ENCODE results near the gene ZC3H6.

Gene ZC3H6

DNA sequence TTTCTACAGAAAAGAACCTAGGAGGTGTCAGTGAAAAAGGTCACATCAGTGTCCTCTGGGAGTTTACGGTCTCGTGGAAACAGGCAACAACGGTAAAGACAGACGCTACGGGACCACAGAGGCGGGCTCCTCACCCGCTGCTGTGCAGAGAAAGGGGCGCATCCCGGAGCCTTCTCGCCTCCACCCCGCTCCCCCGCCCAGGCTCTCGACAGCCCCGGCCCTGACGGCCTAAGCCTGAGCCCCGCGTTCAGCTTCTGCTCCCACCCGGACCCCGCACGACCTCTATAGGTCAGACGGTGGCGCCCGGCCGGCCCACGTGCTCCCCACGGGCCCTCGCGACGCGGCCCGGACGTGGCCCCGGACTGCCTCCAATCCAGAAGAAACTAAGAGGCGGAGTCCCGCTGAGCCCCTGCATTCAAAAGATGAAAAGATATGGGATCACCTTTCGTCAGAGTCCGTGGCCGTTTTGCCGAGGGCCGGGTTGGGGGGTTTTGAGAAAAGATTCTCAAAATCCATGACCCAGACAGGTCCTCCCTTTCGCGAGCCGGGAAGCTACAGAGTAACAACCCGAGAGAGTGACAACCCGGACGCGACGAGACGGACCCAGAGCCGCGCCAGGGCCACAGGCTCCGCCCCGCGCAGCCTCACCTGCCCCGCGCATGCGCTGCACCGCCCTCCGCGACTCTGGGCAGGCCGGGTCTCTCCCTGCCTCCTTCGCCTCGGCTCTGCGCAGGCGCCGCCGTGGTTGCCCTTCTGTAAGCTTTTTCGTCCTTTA, 20.7 kb upstream of the ZC3H6 start, which contains the start of gene ZC3H8 (continued):
- no peak for TF ChIP-seq ZNF391 (tag by site-specific recombination; IDR thresholded peaks at IDR 0.05; ENCODE audit: borderline replicate concordance, low read depth)

DNA sequence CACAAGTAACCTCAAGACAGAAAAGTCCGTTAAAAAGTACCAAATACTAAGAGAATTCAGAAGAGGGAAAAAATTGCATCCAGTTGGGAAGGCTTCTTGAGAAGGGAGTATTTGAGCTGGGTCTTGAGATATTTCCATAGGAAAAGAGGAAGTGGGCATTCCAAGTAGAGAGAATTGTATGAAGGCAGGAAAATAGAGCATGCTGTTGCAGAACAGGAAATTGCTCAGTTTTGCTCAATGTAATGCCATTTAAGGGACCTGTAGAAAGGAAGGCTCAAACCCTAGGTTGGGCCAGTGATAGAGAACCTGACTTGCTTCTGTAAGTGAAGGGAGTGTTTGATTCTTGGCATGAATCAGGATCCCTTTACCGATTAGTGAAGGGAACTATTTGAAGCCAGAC, 19.5 kb upstream of the ZC3H6 start:
- Histone ChIP-seq H3K36me3 (ENCODE audit: control insufficient read depth in 2 of 2, insufficient read depth in 1 of 2, low read length in 2 of 2) (no peaks in the 10 kb centered on the region), H3K9me3 (ENCODE audit: control insufficient read depth, insufficient read depth, low read depth, low read length) (no peaks in the 10 kb centered on the region), H3K4me1 (ENCODE audit: control insufficient read depth, insufficient read depth, low read length) (0 out of 2 replicates have a peak, but pooled peaks cover 3% of the 10 kb centered on the region), H3K4me3 (ENCODE audit: low read depth, low read length) (no peak overlapping the region), H3K27ac (ENCODE audit: extremely low read depth, low read depth, low read length) (no peak overlapping the region)
- CTCF ChIA-PET = interaction anchor here (0.6 to 1.7 kb wide), 2 partner anchors 13 to 28 kb away, joined by 3 to 4 read pairs; no protein-coding TSS in a partner anchor
- POLR2A ChIA-PET = interaction anchor here (1.2 kb wide), 1 partner anchor 201 kb away, joined by 9 read pairs; the partner anchor contains the start of gene TMEM87B
- TF ChIP-seq, protein P1, sequence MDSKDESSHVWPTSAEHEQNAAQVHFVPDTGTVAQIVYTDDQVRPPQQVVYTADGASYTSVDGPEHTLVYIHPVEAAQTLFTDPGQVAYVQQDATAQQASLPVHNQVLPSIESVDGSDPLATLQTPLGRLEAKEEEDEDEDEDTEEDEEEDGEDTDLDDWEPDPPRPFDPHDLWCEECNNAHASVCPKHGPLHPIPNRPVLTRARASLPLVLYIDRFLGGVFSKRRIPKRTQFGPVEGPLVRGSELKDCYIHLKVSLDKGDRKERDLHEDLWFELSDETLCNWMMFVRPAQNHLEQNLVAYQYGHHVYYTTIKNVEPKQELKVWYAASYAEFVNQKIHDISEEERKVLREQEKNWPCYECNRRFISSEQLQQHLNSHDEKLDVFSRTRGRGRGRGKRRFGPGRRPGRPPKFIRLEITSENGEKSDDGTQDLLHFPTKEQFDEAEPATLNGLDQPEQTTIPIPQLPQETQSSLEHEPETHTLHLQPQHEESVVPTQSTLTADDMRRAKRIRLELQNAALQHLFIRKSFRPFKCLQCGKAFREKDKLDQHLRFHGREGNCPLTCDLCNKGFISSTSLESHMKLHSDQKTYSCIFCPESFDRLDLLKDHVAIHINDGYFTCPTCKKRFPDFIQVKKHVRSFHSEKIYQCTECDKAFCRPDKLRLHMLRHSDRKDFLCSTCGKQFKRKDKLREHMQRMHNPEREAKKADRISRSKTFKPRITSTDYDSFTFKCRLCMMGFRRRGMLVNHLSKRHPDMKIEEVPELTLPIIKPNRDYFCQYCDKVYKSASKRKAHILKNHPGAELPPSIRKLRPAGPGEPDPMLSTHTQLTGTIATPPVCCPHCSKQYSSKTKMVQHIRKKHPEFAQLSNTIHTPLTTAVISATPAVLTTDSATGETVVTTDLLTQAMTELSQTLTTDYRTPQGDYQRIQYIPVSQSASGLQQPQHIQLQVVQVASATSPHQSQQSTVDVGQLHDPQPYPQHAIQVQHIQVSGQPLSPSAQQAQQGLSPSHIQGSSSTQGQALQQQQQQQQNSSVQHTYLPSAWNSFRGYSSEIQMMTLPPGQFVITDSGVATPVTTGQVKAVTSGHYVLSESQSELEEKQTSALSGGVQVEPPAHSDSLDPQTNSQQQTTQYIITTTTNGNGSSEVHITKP (tag by site-specific recombination; IDR thresholded peaks at IDR 0.05) = no peak
- no peak for TF ChIP-seq GLI4 (tag by site-specific recombination; IDR thresholded peaks at IDR 0.05)
- TF ChIP-seq ZNF658 (tag by site-specific recombination; IDR thresholded peaks at IDR 0.05) = no peak

DNA sequence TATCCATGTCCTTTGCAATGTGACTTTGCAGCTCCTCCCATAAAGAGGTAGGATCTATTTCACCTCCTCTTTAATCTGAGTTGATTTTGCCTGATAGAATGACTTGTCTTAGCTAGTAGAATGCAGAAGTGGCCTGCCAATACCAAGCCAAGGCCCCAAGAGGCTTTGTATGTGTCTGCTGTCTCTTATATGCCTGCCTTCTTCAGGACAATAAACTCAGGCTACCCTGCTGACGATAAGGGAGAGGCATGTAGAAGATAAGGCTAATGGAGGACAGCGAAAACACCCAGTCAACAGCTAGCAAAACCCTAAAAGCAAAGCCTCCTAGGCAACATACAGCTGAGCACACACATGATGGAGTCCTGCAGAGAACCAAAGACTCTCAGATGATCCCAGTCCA, 18.7 kb upstream of the ZC3H6 start:
- no peaks in the 10 kb centered on the region for H3K36me3 ChIP-seq (ENCODE audit: control insufficient read depth in 2 of 2, insufficient read depth in 1 of 2, low read length in 2 of 2)
- H3K4me1 ChIP-seq (ENCODE audit: control insufficient read depth, insufficient read depth, low read length) = 0 out of 2 replicates have a peak, but pooled peaks cover 3% of the 10 kb centered on the region
- no peak overlapping the region for H3K4me3 ChIP-seq (ENCODE audit: low read depth, low read length)
- CTCF ChIA-PET = interaction anchor here (0.9 to 1.7 kb wide), 2 partner anchors 14 to 135 kb away, joined by 3 to 4 read pairs; no protein-coding TSS in a partner anchor
- H3K27ac ChIP-seq (ENCODE audit: extremely low read depth, low read depth, low read length) = no peak overlapping the region
- POLR2A ChIA-PET = no interaction called here
- TF ChIP-seq YY2 (tag by site-specific recombination; IDR thresholded peaks at IDR 0.05) (no peak), ZNF335 (tag by site-specific recombination; conservative IDR thresholded peaks at IDR 0.05) (peak; percentile 42; the same call in 1 of the 2 replicates)
- no peaks in the 10 kb centered on the region for H3K9me3 ChIP-seq (ENCODE audit: control insufficient read depth, insufficient read depth, low read depth, low read length)

DNA sequence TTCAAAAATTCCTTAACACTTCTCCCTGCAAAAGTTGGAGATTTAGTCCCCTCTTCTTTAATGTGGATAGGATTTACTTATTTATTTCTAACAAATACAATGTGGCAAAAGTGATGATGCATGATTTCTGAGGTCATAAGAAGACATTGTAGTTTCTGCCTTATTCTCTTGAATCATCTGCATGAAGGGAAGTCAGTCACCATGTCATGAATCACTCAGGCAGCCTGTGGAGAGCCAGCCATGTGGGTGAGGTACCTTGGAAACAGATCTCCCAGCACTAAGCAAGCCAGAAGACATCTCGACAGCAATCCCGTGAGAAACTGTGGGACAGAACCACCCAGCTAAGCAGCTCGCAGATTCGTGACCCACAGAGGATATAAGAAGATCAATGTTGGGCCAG, 17.8 kb upstream of the ZC3H6 start:
- Histone ChIP-seq H3K9me3 (ENCODE audit: control insufficient read depth, insufficient read depth, low read depth, low read length) (no peaks in the 10 kb centered on the region), H3K27ac (ENCODE audit: extremely low read depth, low read depth, low read length) (no peak overlapping the region), H3K4me3 (ENCODE audit: low read depth, low read length) (no peak overlapping the region), H3K4me1 (ENCODE audit: control insufficient read depth, insufficient read depth, low read length) (0 out of 2 replicates have a peak, but pooled peaks cover 3% of the 10 kb centered on the region), H3K36me3 (ENCODE audit: control insufficient read depth in 2 of 2, insufficient read depth in 1 of 2, low read length in 2 of 2) (no peaks in the 10 kb centered on the region)
- POLR2A ChIA-PET = no interaction called here
- CTCF ChIA-PET = interaction anchor here (0.6 to 0.9 kb wide), 2 partner anchors 136 to 286 kb away, joined by 3 read pairs; no protein-coding TSS in a partner anchor
- TF ChIP-seq ZNF560 (tag by site-specific recombination; IDR thresholded peaks at IDR 0.05; ENCODE audit: borderline replicate concordance) (no peak), REPIN1 (tag by site-specific recombination; IDR thresholded peaks at IDR 0.05; ENCODE audit: low read depth) (no peak), ZNF558 (tag by site-specific recombination; IDR thresholded peaks at IDR 0.05) (no peak), ZSCAN16 (tag by site-specific recombination; IDR thresholded peaks at IDR 0.05) (no peak), ZNF747 (tag by site-specific recombination; IDR thresholded peaks at IDR 0.05) (no peak), ZNF660 (tag by site-specific recombination; IDR thresholded peaks at IDR 0.05) (no peak), SALL2 (tag by site-specific recombination; IDR thresholded peaks at IDR 0.05; ENCODE audit: borderline replicate concordance) (no peak), ZNF561 (tag by site-specific recombination; IDR thresholded peaks at IDR 0.05; ENCODE audit: borderline replicate concordance) (no peak), OSR2 (tag by site-specific recombination; IDR thresholded peaks at IDR 0.05) (no peak), ZSCAN30 (tag by site-specific recombination; IDR thresholded peaks at IDR 0.05) (no peak), TCF7L2 (IDR thresholded peaks at IDR 0.05; ENCODE audit: borderline replicate concordance, low read depth, low read length) (no peak), ZNF138 (tag by site-specific recombination; IDR thresholded peaks at IDR 0.05; ENCODE audit: borderline replicate concordance) (no peak)
- TF ChIP-seq, protein P2, sequence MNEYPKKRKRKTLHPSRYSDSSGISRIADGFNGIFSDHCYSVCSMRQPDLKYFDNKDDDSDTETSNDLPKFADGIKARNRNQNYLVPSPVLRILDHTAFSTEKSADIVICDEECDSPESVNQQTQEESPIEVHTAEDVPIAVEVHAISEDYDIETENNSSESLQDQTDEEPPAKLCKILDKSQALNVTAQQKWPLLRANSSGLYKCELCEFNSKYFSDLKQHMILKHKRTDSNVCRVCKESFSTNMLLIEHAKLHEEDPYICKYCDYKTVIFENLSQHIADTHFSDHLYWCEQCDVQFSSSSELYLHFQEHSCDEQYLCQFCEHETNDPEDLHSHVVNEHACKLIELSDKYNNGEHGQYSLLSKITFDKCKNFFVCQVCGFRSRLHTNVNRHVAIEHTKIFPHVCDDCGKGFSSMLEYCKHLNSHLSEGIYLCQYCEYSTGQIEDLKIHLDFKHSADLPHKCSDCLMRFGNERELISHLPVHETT (tag by site-specific recombination; IDR thresholded peaks at IDR 0.05) = no peak
- TF ChIP-seq, protein P3, sequence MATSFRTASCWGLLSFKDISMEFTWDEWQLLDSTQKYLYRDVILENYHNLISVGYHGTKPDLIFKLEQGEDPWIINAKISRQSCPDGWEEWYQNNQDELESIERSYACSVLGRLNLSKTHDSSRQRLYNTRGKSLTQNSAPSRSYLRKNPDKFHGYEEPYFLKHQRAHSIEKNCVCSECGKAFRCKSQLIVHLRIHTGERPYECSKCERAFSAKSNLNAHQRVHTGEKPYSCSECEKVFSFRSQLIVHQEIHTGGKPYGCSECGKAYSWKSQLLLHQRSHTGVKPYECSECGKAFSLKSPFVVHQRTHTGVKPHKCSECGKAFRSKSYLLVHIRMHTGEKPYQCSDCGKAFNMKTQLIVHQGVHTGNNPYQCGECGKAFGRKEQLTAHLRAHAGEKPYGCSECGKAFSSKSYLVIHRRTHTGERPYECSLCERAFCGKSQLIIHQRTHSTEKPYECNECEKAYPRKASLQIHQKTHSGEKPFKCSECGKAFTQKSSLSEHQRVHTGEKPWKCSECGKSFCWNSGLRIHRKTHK (tag by site-specific recombination; IDR thresholded peaks at IDR 0.05) = no peak
- TF ChIP-seq, protein P4, sequence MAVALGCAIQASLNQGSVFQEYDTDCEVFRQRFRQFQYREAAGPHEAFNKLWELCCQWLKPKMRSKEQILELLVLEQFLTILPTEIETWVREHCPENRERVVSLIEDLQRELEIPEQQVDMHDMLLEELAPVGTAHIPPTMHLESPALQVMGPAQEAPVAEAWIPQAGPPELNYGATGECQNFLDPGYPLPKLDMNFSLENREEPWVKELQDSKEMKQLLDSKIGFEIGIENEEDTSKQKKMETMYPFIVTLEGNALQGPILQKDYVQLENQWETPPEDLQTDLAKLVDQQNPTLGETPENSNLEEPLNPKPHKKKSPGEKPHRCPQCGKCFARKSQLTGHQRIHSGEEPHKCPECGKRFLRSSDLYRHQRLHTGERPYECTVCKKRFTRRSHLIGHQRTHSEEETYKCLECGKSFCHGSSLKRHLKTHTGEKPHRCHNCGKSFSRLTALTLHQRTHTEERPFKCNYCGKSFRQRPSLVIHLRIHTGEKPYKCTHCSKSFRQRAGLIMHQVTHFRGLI (tag by site-specific recombination; IDR thresholded peaks at IDR 0.05) = no peak

Measured in HEK293 (cell line).